Measurements from ENCODE around the gene KCNJ10.

Gene KCNJ10

DNA sequence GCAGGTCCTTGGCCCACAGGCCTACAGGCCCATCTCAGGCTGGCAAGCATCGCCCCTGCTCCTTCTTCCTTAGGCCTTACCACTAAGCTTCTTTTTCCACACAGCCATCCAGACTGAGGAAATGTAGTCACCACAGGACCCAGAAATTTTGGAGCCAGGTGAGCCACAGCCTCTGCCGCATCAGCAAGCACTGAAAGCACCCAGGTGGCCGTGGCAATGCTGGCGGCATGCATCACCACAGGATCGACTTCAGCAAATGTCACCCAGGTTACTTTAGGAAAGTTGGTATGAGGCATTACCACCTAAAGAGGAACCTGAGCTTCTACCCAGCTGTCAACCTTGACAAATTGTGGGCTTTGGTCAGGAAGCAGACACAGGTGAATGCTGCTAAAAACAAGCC is 49.8 kb downstream of the KCNJ10 start:
- no peak for DNase-seq

DNA sequence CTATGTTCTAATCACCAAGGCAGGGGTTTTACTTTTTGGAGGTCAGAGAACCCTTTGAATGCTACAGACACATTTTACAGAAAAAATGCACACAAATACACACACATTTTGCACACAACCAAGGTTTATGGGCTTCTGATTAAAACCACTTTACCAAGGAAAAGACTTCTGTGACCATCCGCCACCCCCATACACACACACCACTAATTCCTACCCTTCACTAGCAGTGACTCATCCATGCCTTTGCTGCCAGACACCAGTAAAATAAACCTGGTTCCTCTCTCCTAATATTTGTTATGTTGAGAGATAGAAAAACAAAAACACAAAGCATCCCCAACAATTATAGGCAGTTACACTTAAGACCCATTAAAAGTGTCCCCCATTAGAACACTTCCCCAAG is 51.1 kb downstream of the KCNJ10 start:
- no peak for DNase-seq

DNA sequence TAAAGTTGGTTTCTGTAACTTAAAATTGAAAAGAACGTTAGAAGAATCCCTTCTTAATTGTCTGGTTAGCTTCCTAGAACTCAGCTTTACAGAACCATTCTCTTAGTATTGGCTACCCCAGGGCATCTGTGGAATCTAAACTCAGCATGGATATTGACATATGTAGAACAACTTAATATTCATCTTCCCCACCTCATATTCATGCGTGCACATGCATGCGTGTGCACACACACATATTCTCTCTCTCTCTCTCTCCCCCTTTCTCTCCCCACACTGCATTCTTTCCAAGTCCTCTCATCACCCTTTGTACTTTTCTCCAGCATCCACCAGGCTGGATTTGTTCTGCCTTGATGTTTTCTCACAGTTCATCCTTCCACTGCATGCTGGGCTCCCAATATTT is 51.6 kb downstream of the KCNJ10 start:
- no peak for DNase-seq

DNA sequence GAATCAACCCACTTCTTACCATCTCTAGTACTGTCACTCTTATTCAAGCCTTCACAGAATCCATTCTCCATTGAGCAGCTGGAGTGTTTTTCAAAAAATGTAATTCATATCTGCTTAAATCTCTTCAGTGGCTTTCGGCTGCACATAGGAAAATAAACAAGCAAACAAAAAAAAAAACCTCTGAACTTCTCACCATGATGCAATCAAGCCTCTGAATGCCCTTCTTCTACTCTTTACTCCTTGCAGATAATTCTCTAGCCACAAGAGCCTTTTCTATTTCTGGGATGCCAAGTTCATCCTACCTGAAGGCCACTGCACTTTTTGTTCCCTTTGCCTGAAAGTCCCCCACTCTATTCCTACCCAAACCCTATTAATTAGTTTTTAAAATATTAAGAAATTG is 52.4 kb downstream of the KCNJ10 start:
- DNase-seq, result no peak

DNA sequence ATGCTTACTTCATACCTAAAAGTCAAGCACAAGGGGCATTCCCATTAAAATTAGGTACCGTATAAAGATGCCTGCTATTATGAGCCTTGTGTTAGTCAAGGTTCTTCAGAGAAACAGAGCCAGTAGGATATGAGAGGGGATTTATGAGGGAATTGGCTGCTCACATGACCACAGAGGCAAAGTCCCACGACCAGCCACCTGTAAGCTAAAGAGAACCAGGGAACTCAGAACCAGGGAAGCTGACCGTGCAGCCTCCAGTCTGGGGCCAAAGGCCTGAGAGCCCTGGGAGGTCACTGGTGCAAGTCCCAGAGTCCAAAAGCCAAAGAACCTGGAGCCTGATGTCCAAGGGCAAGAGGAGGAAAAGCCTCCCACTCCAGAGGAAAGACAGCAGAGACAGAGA is 58.2 kb downstream of the KCNJ10 start:
- DNase-seq, result no peak

DNA sequence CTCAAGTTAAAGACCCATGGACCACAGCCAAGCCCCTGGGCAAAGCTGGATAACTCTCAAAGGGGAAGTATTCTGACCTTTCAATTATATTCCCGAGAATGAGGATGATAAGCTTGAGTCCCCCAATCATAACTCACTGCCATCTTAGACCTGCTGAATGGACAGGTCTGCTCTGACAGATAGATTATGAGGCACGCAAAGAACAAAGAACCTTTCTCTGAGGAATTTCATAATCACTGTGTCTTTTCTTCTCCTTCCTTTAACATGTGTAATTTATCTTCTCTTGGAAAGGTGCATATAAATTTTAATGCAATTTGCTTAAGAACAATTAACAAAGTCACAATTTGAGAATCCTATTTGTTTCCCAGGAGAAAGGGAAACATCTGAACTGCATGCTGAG is 60.2 kb downstream of the KCNJ10 start:
- no peak for DNase-seq

DNA sequence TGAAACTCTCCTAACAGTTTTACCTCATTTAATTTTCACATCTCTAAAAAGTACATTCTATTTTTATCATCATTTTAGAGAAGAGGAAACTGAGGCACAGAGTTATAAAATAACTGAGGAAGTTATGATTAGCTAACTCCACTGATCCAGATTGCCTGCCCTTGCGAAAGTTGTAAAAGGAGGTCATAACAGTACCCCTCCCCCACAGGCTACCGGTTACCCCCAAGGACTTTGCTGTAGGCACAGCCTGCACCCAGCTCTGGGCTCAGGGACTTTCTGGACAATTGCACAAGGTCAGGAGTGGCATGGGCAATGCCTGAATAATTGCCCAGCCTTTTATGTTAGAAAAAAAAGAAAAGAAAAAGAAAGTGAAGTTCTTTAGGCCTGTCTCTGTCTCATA is 60.9 kb downstream of the KCNJ10 start:
- DNase-seq, result no peak

DNA sequence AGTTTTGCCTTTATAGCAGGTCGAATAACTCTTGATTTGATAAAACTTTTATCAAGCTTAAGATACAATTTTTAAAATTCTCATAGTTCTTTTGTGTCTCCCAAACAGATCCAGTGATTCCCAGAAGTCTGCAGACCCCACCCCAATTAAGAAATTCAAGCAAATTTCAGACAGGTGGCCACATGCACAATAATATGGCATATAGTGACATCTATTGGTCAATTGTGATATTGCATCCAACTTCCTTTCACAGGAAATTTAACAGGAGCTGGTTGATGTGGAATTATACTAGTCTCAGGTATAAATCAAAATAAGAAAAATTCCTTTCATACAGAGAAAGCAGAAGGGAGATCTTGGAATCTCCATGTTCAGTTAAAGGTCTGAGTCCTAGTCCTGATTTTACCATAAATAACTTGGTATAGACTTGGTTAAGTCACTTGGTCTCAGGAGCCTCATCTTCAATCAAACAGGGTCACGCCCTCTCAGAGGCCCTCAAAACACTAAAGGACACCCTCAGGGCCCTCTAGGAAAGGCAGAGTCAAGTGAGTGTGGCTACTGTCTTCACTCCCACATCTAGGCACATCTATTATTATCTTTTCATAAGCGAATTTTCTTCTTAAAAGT is 62.3 kb downstream of the KCNJ10 start:
- DNase-seq, result peak; percentile 50 to 52

DNA sequence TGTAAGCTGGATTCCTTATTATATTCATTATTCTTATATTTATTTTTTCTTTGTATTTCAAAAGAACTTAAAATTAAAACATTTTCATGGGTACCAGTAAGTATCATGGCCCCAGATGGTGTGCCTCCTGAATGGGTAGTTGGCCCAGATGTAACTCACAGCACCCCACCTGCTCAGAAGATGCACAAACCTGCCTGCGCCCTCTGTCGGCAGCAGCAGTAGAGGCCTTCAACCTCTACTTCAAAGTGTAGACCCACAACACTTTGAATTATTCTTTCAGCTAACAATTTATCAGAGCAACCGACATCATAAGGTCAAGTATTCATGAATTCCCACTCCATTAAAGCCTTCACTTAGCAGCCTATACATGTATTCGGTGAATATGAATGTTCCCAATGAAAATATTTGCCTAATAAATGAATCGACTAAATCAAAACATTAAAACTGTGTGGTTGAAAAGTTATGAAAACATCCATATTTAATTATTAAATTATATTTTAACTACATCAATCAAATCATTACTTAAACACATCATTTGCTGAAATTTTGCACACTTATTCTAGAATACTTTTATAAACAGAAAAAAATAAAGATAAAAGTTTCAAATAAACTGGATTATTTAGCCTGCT is 63.5 kb downstream of the KCNJ10 start:
- peak; percentile 80 to 83 for DNase-seq

DNA sequence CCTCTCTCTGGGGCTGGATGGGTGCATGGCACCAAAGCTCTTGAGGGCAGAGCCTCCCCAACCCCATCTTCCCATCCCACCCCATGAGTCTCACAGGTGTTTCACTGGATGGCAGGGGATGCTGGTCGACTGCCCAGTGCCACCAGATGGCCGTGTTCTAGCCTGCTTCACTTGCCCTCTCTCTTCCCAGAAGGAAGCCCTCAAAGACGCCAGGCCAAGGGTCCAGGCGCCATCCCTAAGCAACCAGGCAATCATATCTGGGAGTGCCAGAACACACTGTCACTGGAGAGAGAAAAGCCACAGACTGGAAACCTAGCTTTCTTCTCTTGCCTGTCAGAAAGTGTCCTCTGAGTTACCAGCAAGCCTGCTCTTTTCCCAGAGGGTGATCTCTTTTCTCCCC is 64.9 kb downstream of the KCNJ10 start:
- no peak for DNase-seq

DNA sequence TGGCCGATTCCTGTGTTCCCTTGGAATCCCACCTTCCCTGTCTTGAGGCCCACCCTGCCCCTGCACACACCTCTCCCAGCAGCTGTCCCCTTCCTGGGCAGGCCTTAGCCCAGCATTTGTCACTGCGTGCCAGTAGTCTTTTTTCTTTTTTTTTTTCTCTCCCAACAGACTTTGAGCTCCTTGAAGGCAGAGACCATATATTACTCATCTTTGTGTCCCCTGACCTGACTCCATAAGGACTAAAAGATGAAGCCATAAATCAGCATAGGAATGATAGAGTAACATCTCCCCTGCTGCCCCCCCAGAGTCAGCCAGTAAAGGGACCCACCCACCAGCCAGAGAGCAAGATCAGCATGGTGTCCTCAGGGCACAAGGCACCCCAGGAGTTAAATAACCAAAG is 65.5 kb downstream of the KCNJ10 start:
- DNase-seq, result no peak

DNA sequence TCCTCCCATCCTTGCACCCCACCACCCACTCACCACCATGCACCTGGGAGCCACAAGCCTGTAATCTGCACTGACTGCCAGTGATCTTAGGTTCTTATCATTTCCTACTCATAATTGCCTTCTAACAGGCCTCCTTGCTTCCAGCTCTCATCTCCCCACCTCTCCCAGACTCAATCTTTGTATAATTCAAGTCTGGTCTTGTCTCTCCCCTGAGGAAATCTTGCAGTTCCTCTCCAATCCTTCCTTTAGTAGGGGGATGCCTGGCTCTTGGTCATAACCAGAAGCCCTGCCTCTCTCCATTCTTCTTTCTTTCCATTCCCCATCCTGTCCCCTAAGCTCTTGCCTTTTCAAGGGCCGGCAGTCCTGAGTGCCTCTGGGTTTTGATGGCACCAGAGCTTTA is 66.0 kb downstream of the KCNJ10 start:
- no peak for DNase-seq

DNA sequence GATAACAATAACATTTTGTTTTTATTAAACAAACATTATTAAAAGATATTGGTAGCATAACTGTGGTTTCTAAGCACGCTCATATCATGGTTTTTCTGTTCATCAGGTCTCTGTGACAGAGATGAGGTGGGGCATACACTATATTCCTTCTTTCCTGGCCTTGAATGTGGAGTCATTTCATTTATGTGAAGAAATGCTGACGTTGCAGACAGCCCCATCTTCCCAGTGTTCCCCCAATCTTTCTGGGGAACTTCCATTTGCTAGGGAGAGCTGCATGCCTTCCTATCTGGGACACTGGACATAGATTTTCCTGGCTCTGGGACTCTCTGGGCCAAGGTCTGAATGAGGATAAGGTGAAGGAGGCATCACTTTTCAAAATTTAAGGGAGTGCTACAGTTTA is 68.5 kb downstream of the KCNJ10 start:
- no peak for DNase-seq

DNA sequence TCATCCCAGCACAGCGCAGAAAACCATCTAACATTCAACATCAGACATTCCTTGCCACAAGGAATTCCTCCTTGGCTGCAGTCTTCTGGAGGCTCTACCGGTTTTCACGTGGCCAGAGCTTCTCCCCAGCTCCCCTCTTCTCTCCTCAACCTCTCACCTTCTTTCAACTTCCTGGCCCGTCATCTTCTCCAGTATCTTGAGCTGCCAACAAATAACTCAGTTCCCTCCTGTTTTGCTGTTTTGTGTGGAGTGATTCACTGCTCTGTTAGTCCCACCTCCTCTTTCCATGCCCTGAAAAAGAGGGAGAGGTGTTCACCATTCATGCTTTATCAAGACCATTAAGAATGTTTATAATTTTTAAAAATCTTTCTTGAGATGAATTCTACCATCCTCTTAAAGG is 70.8 kb downstream of the KCNJ10 start:
- no peak for DNase-seq

DNA sequence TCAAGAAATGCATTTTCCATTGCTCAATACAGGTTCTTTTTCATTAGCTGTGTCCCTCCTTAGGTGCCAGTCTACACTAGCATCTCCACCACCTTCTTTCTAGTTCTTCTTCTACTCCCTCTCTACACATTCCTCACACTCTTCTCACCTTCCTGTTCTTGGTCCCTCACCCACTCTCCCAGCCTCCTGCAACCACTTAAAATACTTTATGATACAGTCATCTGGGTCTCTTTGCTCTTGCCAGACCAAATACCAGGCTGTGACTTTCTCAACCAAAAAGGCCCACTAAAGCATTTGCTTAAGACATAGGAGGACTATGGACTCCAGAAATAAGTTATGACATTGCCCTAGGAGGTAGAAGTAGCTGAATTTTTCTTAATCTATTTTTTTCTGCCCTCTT is 73.3 kb downstream of the KCNJ10 start:
- DNase-seq, result no peak

DNA sequence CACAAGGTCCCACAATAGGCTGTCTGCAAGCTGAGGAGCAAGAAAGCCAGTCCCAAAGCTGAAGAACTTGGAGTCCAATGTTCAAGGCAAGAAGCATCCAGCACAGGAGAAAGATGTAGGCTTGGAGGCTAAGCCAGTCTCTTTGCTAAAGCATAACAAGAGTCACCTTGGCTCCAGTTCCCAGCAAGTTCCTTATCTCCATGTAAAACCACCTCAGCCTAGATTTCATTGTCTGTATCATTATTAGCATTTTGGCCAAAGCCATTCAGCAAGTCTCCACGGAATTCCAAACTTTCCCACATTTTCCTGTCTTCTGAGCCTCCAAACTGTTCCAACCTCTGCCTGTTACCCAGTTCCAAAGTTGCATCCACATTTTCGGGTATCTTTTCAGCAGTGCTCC is 75.1 kb downstream of the KCNJ10 start:
- DNase-seq, result no peak

DNA sequence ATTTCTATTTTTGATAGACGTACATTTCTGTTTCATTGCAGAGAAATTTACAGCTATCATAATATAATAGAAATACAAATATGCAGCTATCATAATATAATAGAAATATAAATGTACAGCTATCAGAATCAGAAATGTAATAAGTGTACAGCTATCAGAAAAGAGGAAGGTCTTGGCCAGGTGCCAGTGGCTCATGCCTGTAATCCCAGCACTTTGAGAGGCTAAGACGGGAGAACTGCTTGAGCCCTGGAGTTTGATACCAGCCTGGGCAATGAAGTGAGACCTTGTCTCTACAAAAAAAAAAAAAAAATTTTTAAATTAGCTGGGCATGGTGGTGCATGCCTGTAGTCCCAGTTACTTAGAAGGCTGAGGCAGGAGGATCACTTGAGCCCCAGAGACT is 76.0 kb downstream of the KCNJ10 start:
- no peak for DNase-seq

DNA sequence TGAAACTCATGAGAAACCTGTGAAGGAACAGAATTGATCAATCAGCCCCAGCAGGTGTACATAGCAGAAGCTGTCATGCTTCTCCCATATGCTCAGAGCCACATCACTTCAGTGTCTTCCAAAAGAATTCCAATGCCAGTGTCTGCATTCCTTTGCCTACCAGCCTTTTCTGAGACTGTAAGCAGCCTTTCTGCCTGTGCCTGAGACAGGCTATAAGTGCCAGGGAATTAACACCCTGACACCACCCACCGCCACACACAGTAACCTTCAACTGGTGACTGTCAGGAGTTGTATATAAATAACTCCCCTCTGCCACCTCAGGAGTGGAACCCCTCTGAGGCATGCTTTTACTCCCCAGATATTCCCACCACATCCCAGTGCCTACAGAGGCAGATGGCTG is 77.8 kb downstream of the KCNJ10 start:
- DNase-seq, result no peak

DNA sequence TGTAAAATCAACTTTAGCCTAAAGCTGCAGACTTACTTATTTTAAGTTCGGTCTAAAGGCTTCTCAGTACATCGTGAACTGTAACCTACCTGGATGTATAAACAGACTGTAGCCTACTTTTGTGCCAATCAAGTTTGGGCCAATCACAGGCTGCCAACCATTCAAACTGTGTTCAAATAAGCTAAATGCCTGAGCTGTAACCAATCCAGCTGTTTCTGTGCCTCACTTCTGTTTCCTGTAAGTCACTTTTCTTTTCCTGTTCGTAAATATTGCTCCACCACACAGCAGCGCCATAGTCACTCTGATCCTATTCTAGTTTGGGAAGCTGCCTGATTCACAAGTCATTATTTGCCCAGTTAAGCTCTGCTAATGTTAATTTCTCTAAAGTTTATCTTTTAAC is 78.4 kb downstream of the KCNJ10 start:
- no peak for DNase-seq

DNA sequence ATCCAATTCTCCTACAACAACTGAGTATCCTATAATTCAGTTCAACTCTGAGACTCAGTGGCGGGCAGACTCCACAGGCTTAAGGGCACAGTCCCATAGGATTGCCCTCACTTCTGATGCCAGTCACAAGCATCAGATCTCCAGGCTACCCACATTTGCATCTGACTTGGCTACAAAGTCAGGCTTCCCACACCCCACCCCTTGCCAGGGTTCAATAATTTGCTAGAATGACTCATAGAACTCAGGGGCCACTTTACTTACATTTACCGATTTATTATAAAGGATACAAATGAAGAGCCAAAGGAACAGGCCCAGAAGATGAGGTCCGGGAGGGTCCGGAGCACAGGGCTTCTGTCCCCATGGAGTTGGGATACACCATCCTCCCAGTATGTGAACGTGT is 80.0 kb downstream of the KCNJ10 start:
- no peak for DNase-seq

DNA sequence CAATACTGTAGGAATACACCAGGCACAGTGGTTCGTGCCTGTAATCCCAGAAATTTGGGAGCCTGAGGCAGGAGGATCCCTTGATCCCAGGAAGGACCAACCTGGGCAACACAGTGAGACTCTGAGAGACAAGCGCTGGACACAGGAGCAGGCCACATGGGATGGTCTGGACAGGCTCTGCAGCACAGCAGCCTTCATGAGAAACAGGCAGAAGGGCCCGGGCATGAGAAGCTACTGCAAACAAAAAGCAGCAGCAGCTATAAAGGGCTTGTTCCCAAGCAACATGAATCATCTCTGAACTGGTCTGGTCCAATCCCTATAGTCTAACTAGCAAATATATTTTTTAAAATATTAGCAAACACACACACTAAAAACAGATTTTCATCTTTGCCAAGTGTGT is 80.4 kb downstream of the KCNJ10 start:
- DNase-seq, result no peak

DNA sequence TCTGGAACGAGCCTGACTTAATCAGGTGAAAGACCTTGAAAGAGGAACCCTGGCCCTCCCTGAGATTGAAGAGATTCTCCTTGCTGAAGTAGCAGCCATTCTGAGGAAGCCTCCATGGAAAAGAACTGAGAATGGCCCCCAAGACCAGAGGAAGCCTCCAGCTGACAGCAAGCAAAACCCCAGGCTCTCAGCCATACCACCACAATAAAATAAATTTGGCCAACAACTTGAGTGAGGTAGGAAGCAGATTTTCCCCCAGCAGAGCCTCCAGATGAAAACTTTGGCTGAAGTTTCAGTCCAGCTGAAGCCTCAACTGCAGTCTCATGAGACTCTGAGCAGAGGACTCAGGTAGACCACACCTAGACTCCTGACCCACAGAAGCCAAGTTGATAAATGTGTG is 82.0 kb downstream of the KCNJ10 start:
- DNase-seq, result no peak

DNA sequence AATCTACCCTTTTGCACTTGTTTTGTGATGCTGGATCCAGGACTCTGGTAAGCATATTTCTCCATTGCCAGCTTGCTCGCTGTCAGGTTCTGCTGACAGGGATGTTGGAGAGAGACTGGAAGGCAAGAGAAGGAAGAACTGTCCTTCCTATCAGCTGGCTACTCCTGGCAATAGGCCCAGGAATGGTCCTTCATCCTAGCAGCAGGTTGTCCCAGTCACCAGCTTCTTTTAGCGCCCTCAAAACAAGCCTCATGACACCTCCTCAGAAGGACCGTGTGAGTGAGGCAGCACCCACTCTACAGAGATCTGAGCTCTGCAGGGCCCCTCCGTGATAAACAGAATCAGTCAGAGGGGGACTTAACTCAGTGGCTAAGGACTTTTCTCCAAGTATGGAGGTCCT is 82.8 kb downstream of the KCNJ10 start:
- DNase-seq, result no peak

DNA sequence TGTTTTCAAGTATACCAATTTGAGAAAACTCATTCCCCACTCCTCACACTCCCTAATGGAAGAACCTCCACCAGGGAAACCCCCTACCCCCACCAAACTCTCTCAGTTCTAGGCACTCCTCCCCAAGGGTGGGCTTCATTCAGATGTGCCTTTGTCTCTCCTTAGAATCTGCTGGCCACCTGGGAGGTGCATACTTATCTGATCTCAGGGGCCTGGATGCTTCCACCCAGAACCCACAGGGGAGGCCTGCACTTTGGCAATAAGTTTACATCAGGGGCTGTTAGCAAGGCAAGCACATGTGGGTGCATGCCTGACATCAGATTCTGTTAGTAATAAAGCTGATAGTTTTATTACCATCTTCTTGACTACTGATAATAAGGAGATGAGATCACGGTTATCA is 83.4 kb downstream of the KCNJ10 start:
- no peak for DNase-seq

DNA sequence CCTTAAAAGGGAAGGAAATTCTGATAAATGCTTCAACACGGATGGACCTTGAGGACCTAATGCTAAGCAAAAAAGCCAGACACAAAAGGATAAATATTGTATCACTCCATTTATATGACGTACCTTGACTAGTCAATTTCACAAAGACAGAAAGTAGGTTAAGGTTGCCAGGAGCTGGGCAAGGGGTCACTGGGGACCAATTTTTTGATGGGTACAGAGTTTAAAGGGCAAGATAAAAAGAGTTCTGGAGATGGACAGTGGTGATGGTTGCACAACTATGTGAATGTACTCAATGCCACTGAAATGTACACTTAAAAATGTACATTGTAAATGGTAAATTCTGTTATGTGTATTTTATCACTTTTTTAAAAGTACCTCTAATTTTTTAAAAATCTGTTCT is 83.9 kb downstream of the KCNJ10 start:
- no peak for DNase-seq

DNA sequence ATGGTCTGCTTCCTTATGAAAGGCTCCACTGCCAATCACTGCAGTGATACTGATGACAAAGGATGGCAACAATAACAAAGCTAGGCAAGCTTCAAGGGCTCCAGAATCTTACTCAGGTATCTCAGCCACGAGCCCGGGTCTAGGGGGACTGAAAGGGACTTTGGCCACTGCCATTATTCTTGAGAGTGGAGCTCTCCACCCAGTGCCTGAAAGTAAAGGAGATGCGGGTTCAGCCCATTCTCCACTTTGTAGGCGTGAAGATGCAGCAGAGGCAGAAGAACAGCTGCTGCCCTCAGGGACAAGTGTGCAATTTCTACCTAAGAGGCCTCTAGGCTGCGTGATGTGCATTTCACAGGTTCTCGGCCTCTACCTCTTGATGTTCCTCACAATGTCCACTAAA is 84.5 kb downstream of the KCNJ10 start:
- DNase-seq, result no peak
